K562 (cell line): Measurements from ENCODE around the gene PCCA.

ENCODE experiments used
- JUN ChIP-seq, 2 experiments: sonication (generic) in 1 of 2; formaldehyde crosslinking in 1 of 2; IDR thresholded peaks; 2 replicates each; pipeline versions ENCODE4 v1.6.1 to v1.8.0; 2012 to 2022; ENCODE audit warnings: borderline replicate concordance in 2 of 2, mild to moderate bottlenecking in 2 of 2, improper control_type of control experiment in 1 of 2, low read depth in 1 of 2, low read length in 1 of 2, missing genetic modification reagents in 1 of 2
- POLR2AphosphoS5 ChIP-seq: IDR thresholded peaks from 2 replicates; pipeline ENCODE4 v1.6.1; 2011; ENCODE audit warnings: mild to moderate bottlenecking, low read depth, low read length, moderate library complexity; ENCODE audit not compliant: control insufficient read depth, insufficient read depth
- SLC30A9 ChIP-seq: fragments of 250-450 bp; sonication (Bioruptor Pico); IDR thresholded peaks from 2 replicates; pipeline ENCODE4 v1.8.0; 2022; ENCODE audit warnings: mild to moderate bottlenecking, moderate library complexity
- TCF7L2 ChIP-seq: fragments of 150-350 bp; IDR thresholded peaks from 2 replicates; pipeline ENCODE4 v1.6.1; 2016; ENCODE audit warnings: low read depth, mild to moderate bottlenecking, low read length, moderate library complexity
- UBTF ChIP-seq, 2 experiments: IDR thresholded peaks; 2 replicates each; pipeline ENCODE4 v1.6.1; 2012; ENCODE audit warnings: improper control_type of control experiment in 2 of 2, low read depth in 2 of 2, low read length in 2 of 2, borderline replicate concordance in 1 of 2
- ZNF175 ChIP-seq: fragments of 200-800 bp; sonication (Bioruptor generic); IDR thresholded peaks from 2 replicates; pipeline ENCODE4 v1.6.1; 2016; ENCODE audit warnings: low read depth, mild to moderate bottlenecking, missing genetic modification characterization, missing compliant biosample characterization

DNA sequence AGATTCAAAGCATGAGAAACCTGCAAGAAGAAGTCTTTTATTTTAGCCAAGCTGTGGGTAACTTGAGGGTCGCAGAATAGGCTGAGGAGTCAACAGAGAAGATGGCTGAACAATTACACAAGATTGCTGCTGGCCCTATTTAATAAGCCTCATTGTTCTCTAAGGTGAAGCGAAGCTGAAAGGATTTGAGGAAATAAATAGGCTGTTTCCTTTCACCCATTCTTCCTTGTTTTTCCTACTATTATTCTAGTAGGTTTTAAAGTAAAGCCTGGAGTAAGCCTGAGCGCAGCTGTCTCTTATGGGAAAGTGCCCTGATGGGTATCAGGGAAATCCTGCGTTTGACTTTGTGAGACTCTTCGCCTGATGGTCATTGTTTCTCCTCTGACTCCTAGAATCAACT, 25.0 kb upstream of the PCCA start:
- TF ChIP-seq JUN (IDR thresholded peaks at IDR 0.05; ENCODE audit: borderline replicate concordance, low read depth, low read length) (no peak), JUN (CRISPR knock-in tag; IDR thresholded peaks at IDR 0.05; ENCODE audit: borderline replicate concordance) (no peak), SLC30A9 (CRISPR knock-in tag) (no peak), TCF7L2 (no peak), POLR2AphosphoS5 (no peak), ZNF175 (CRISPR knock-in tag) (no peak), UBTF (IDR thresholded peaks at IDR 0.05; ENCODE audit: borderline replicate concordance in 1 of 2, low read depth in 2 of 2, low read length in 2 of 2) (no peak)
